Measurements from ENCODE around the gene TENM3. TPM values are rescaled to one million over a fixed set of nuclear protein-coding genes. Genes with fewer than 3 reads are reported as not detected.
"Not testable (repeated sequence)": the region's sequence is repeated elsewhere in the genome, so short reads cannot be mapped to it uniquely, and the experiment has no call there.

The TENM3 gene
- total and polyA plus RNA-seq, 12 donors, result 0.20 to 6.6 (median 3.5) TPM

DNA sequence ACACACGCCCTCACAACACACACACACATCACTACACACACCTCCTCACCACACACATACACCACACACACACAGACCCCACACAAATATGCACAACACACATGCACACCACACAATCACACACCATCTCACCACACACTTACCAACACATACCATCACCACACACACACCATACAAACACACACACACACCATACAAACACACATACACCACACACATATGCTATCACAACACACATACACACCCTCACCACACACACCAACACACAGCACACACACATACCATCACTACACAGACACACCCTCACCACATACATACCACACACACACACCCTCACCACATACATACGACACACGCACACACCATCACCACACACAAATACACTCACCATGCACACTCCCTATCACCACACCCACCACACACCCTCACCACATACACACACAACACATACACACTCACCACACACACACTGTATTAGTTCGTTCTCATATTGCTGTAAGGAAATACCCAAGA lies 567.0 kb downstream of the TENM3 start:
- DNase-seq, result no peak
- H3K4me3 ChIP-seq, result no peak overlapping the region
- ATAC-seq, result no peak
- peaks cover 0 to 16% (median 5%) of the 10 kb centered on the region in 9 donors for H3K4me1 ChIP-seq
- H3K9me3 ChIP-seq, result peaks cover 0 to 22% (median 0%) of the 10 kb centered on the region in 11 donors
- 96 to 98% methylated on average over 4 of the region's 4 CpGs for WGBS, 2 donors
- intact Hi-C loops (cut with DNase I), result loop anchor here in 1 of 10 donors (5.0 kb wide), 1 partner anchor 333 kb away; no protein-coding TSS in a partner anchor
- H3K27ac ChIP-seq, result no peak overlapping the region
- H3K27me3 ChIP-seq, result peaks cover 0 to 5% (median 0%) of the 10 kb centered on the region in 7 donors
- TF ChIP-seq, protein P1, sequence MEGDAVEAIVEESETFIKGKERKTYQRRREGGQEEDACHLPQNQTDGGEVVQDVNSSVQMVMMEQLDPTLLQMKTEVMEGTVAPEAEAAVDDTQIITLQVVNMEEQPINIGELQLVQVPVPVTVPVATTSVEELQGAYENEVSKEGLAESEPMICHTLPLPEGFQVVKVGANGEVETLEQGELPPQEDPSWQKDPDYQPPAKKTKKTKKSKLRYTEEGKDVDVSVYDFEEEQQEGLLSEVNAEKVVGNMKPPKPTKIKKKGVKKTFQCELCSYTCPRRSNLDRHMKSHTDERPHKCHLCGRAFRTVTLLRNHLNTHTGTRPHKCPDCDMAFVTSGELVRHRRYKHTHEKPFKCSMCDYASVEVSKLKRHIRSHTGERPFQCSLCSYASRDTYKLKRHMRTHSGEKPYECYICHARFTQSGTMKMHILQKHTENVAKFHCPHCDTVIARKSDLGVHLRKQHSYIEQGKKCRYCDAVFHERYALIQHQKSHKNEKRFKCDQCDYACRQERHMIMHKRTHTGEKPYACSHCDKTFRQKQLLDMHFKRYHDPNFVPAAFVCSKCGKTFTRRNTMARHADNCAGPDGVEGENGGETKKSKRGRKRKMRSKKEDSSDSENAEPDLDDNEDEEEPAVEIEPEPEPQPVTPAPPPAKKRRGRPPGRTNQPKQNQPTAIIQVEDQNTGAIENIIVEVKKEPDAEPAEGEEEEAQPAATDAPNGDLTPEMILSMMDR (IDR thresholded peaks at IDR 0.05), result no peak
- H3K36me3 ChIP-seq, result no peaks in the 10 kb centered on the region

DNA sequence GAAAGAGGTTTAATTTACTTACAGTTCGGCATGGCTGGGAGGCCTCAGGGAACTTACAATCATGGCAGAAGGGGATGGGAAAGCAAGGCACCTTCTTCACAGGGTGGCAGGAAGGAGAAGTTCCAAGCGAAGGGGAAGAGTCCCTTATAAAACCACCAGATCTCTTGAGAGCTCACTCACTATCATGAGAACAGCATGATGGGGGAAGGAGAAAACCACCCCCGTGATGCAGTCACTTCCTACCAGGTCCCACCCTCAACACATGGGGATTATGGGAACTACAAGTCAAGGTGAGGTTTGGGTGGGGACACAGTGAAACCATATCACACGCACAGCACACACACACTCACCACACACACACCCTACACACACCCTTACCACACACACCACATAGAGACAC lies 569.7 kb downstream of the TENM3 start:
- Histone ChIP-seq H3K4me3 (no peak overlapping the region), H3K4me1 (peaks cover 0 to 7% (median 0%) of the 10 kb centered on the region in 9 donors), H3K9me3 (peaks cover 0 to 22% (median 0%) of the 10 kb centered on the region in 11 donors), H3K27ac (no peak overlapping the region), H3K27me3 (peaks cover 0 to 1% (median 0%) of the 10 kb centered on the region in 7 donors), H3K36me3 (no peaks in the 10 kb centered on the region)
- DNase-seq, result no peak
- intact Hi-C loops (cut with DNase I), result loop anchor here in 1 of 10 donors (5.0 kb wide), 1 partner anchor 336 kb away; no protein-coding TSS in a partner anchor
- TF ChIP-seq, protein P1 (IDR thresholded peaks at IDR 0.05), result no peak
- ATAC-seq, result no peak
- WGBS, 2 donors, result 71 to 88% methylated on average over 4 of the region's 4 CpGs

DNA sequence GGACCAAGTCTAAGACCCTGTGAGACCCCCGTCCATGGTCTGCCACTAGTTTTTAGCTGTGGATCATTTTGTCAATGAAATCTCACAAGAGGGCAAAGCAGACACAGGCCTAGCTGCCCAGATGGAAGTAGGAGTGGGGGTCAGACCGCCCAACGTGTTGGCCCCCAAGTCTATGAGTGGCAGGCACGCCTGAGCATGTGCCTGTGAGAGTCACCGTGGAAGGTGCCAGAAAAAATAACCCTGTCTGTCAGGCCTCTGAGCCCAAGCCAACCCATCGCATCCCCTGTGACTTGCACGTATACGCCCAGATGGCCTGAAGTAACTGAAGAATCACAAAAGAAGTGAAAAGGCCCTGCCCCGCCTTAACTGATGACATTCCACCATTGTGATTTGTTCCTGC lies 570.9 kb downstream of the TENM3 start:
- DNase-seq, H3K36me3 ChIP-seq, H3K27ac ChIP-seq, H3K4me3 ChIP-seq, H3K27me3 ChIP-seq, H3K4me1 ChIP-seq, ATAC-seq: not testable (repeated sequence)
- H3K9me3 ChIP-seq, result peaks cover 0 to 20% (median 0%) of the 10 kb centered on the region in 11 donors
- intact Hi-C loops (cut with DNase I), result loop anchor here in 1 of 10 donors (5.0 kb wide), 1 partner anchor 337 kb away; no protein-coding TSS in a partner anchor
- 83 to 85% methylated on average over 8 of the region's 9 CpGs for WGBS, 2 donors

DNA sequence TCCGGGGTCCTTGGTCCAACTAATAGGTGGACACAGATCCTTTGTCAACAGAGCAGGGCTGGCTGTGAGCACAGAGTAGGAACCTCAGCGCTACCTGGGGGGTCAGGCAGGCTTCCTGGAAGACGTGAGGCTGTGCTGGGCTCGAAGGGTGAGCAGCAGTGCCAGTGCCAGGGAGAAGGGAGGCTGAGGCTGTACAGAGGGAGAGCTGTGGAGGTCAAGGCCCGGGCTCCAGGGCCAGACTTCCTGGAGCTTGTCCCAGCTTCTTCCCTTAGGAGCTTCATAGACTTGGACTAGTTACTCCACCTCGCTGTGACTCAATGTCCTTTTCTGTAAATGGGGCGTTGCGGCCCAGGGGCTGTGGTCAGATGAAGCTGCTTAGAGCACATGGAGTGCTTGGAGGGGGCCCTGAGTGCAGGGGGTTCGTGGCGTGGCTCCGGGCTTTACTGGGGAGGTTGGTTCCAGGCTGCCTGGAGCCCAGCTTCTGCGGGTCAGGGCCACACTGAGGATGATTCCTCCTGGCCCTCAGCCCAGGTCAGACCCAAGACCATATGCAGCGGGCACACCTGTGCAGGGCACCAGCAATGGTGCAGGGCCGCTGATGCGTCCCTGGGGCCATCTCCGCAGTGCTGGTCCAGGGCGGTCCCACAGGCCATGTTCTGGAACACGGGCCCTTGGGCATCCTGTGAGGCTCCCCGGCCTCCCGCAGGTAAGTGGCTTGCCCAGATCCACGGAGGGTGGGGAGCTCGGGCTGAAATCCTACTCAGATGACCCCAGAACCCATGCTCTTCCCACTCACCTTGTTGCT lies 575.9 kb downstream of the TENM3 start:
- Histone ChIP-seq H3K4me3 (no peak overlapping the region), H3K9me3 (no peaks in the 10 kb centered on the region), H3K36me3 (no peaks in the 10 kb centered on the region), H3K27ac (no peak overlapping the region), H3K27me3 (no peaks in the 10 kb centered on the region), H3K4me1 (no peaks in the 10 kb centered on the region)
- 93% methylated on average over 22 of the region's 22 CpGs for WGBS, 2 donors
- TF ChIP-seq, protein P1 (IDR thresholded peaks at IDR 0.05), result no peak
- intact Hi-C loops (cut with DNase I), result no loop called here
- ATAC-seq (peak in 1 of 8 donors; percentile 57), DNase-seq (no peak)
